PC-9 (cell line): ENCODE data around the gene LGR6. TPM values are rescaled to one million over a fixed set of nuclear protein-coding genes. Genes with fewer than 3 reads are reported as not detected.

Experiments used
- BruUV-seq: library from RNA; stranded (reverse); fragments of 400-500 nt; replicated peaks from 2 replicates; lab custom pipeline; 2021; lab: Mats Ljungman, UMichigan
- CTCF ChIA-PET: fragments of 300-600 bp; sonication (Branson Sonifier 250); formaldehyde crosslinking; loops from one replicate; lab custom pipeline; 2022; ENCODE audit warnings: antibody characterized with exemption; lab: Charles Lee
- POLR2A ChIA-PET: fragments of 300-600 bp; sonication (Branson Sonifier 250); formaldehyde crosslinking; loops from one replicate; lab custom pipeline; 2022; ENCODE audit warnings: antibody characterized with exemption; ENCODE audit not compliant: unreplicated experiment; lab: Charles Lee
- DNase-seq, 2 experiments: peaks; one replicate each; pipeline versions ENCODE4 v3.0.0 to v3.0.0-alpha.2; 2015 to 2022; ENCODE audit warnings: mixed read lengths in 1 of 2
- H2AFZ ChIP-seq: fragments of 200-600 bp; sonication (generic); 2 replicates; pipeline ENCODE4 v1.8.1; 2017; ENCODE audit warnings: antibody characterized with exemption
- H3F3A ChIP-seq: fragments of 200-600 bp; sonication (generic); 2 replicates; pipeline ENCODE4 v1.8.1; 2017; ENCODE audit warnings: antibody characterized with exemption, mild to moderate bottlenecking, low read depth; ENCODE audit not compliant: insufficient read depth
- H3K27ac ChIP-seq: fragments of 200-600 bp; sonication (generic); 2 replicates; pipeline ENCODE4 v1.6.1; 2016; ENCODE audit warnings: mixed run types
- H3K27me3 ChIP-seq: fragments of 200-600 bp; sonication (generic); 2 replicates; pipeline ENCODE4 v1.6.1; 2016; ENCODE audit warnings: low read depth, mixed run types; ENCODE audit not compliant: insufficient read depth
- H3K36me3 ChIP-seq: fragments of 200-600 bp; sonication (generic); 2 replicates; pipeline ENCODE4 v1.6.1; 2016; ENCODE audit warnings: low read depth, mixed run types
- H3K4me1 ChIP-seq: fragments of 200-600 bp; sonication (generic); replicated peaks from 2 replicates; pipeline ENCODE4 v1.6.1; 2016; ENCODE audit warnings: mixed run types; ENCODE audit not compliant: insufficient read depth
- H3K4me2 ChIP-seq: fragments of 200-600 bp; sonication (generic); 2 replicates; pipeline ENCODE4 v1.6.1; 2017; ENCODE audit warnings: mixed run types
- H3K4me3 ChIP-seq: fragments of 200-600 bp; sonication (generic); 2 replicates; pipeline ENCODE4 v1.6.1; 2016; ENCODE audit warnings: mixed run types
- H3K79me2 ChIP-seq: fragments of 200-600 bp; sonication (generic); 2 replicates; pipeline ENCODE4 v1.6.1; 2017; ENCODE audit warnings: low read depth, mixed run types
- H3K9me2 ChIP-seq: fragments of 200-600 bp; sonication (generic); 2 replicates; pipeline ENCODE4 v1.8.1; 2017; ENCODE audit warnings: mild to moderate bottlenecking; ENCODE audit not compliant: insufficient read depth
- H3K9me3 ChIP-seq: fragments of 200-600 bp; sonication (generic); 2 replicates; pipeline ENCODE4 v1.8.1; 2016; ENCODE audit warnings: low read depth; ENCODE audit not compliant: insufficient read depth
- H4K20me1 ChIP-seq: fragments of 200-600 bp; sonication (generic); 2 replicates; pipeline ENCODE4 v1.8.1; 2017; ENCODE audit not compliant: insufficient read depth
- CTCF ChIP-seq: fragments of 200-600 bp; sonication (generic); conservative IDR thresholded peaks from 2 replicates; pipeline ENCODE4 v1.6.1; 2017; ENCODE audit warnings: mixed run types, antibody characterized with exemption, mild to moderate bottlenecking, moderate library complexity
- EZH2 ChIP-seq: fragments of 200-600 bp; sonication (generic); IDR thresholded peaks from 2 replicates; pipeline ENCODE4 v1.8.0; 2017; ENCODE audit warnings: antibody characterized with exemption, low read depth
- intact Hi-C: fragments of 100-400 bp; cut with micrococcal nuclease; formaldehyde crosslinking; loops from one replicate; pipeline ENCODE4 v1.10.0; 2022; ENCODE audit not compliant: unreplicated experiment
- total RNA-seq: library from RNA; stranded (reverse); gene quantifications from 2 replicates; pipeline ENCODE4 v1.2.3, GENCODE V29; 2021

The LGR6 gene
- total RNA-seq, 1 experiment from 2014 or later: 5.6 TPM

- BruUV-seq: no TSS peak
- H3F3A ChIP-seq: no peaks in the 10 kb centered on the region
- TF ChIP-seq EZH2 (no peak), CTCF (no peak)
- no peak overlapping the region for H3K27ac ChIP-seq
- H2AFZ ChIP-seq: no peak overlapping the region
- no peaks in the 10 kb centered on the region for H3K9me3 ChIP-seq
- intact Hi-C loops: no loop called here
- no peaks in the 10 kb centered on the region for H3K4me1 ChIP-seq
- CTCF ChIA-PET: no interaction called here
- no peaks in the 10 kb centered on the region for H3K36me3 ChIP-seq
- POLR2A ChIA-PET: no interaction called here
- no peak overlapping the region for H3K4me2 ChIP-seq
- H3K4me3 ChIP-seq: no peak overlapping the region
- no peak for DNase-seq
- H4K20me1 ChIP-seq: no peaks in the 10 kb centered on the region
- H3K27me3 ChIP-seq: peaks cover 4% of the 10 kb centered on the region; the same call in 1 of the 2 replicates
- no peaks in the 10 kb centered on the region for H3K79me2 ChIP-seq
- no peaks in the 10 kb centered on the region for H3K9me2 ChIP-seq
Observed at GRCh38 chr1:202305168-202305567, 111.6 kb downstream of the LGR6 start.

- no peaks in the 10 kb centered on the region for H3K4me1 ChIP-seq
- TF ChIP-seq CTCF (no peak), EZH2 (no peak)
- CTCF ChIA-PET: interaction anchor here (0.6 to 1.0 kb wide), 2 partner anchors 99 to 114 kb away, joined by 3 to 4 read pairs; no protein-coding TSS in a partner anchor
- POLR2A ChIA-PET: interaction anchor here (0.6 kb wide), 1 partner anchor 14 kb away, joined by 3 read pairs; no protein-coding TSS in a partner anchor
- no peak overlapping the region for H3K27ac ChIP-seq
- no peaks in the 10 kb centered on the region for H3F3A ChIP-seq
- H3K27me3 ChIP-seq: peaks cover 4% of the 10 kb centered on the region; the same call in 1 of the 2 replicates
- intact Hi-C loops: no loop called here
- no peaks in the 10 kb centered on the region for H3K79me2 ChIP-seq
- no peak for DNase-seq
- H3K36me3 ChIP-seq: no peaks in the 10 kb centered on the region
- no peak overlapping the region for H3K4me3 ChIP-seq
- no peak overlapping the region for H3K4me2 ChIP-seq
- BruUV-seq: no TSS peak
- no peaks in the 10 kb centered on the region for H3K9me2 ChIP-seq
- no peaks in the 10 kb centered on the region for H3K9me3 ChIP-seq
- no peak overlapping the region for H2AFZ ChIP-seq
- no peaks in the 10 kb centered on the region for H4K20me1 ChIP-seq
Observed at GRCh38 chr1:202306535-202307345, 113.1 kb downstream of the LGR6 start.

- no TSS peak for BruUV-seq
- Histone ChIP-seq H4K20me1 (no peaks in the 10 kb centered on the region), H3K4me1 (no peaks in the 10 kb centered on the region), H2AFZ (no peak overlapping the region), H3K27ac (no peak overlapping the region), H3K79me2 (no peaks in the 10 kb centered on the region), H3K27me3 (peaks cover 4% of the 10 kb centered on the region; the same call in 1 of the 2 replicates), H3K4me2 (no peak overlapping the region), H3K4me3 (no peak overlapping the region), H3K36me3 (no peaks in the 10 kb centered on the region), H3K9me3 (no peaks in the 10 kb centered on the region), H3K9me2 (no peaks in the 10 kb centered on the region), H3F3A (no peaks in the 10 kb centered on the region)
- TF ChIP-seq CTCF: no peak
- TF ChIP-seq EZH2: no peak
- DNase-seq: no peak
- ChIA-PET POLR2A (no interaction called here), CTCF (interaction anchor here (0.6 kb wide), 1 partner anchor 963 kb away, joined by 4 read pairs; no protein-coding TSS in a partner anchor)
- intact Hi-C loops: no loop called here
Observed at GRCh38 chr1:202310071-202310725, 116.6 kb downstream of the LGR6 start.
